A549 (cell line): ENCODE results near the gene TEDC1. TPM values are rescaled to one million over a fixed set of nuclear protein-coding genes. Genes with fewer than 3 reads are reported as not detected.
A peak's percentile ranks its signal among the peaks of the same experiment; 100 is the strongest.

ENCODE experiments used
- ATAC-seq, 2 experiments: fragments of 200-7000 bp in 1 of 2; fragments of >200 bp in 1 of 2; cut with Nextera tagmentation in 1 of 2; cut with Tn5 transposase in 1 of 2; 3 replicates each; pipeline versions ENCODE4 v1.8.0 to v1.9.1; 2018 to 2020; ENCODE audit warnings: mild to moderate bottlenecking in 1 of 2, moderate library complexity in 1 of 2
- CTCF ChIA-PET: fragments of 300-600 bp; sonication (Branson Sonifier 250); formaldehyde crosslinking; extraction: SDS; loops from one replicate; lab custom pipeline; 2021; ENCODE audit warnings: antibody characterized with exemption, inconsistent platforms; lab: Yijun Ruan, JAX
- POLR2A ChIA-PET: fragments of 350-600 bp; formaldehyde crosslinking; extraction: SDS; loops from one replicate; lab custom pipeline; 2021; ENCODE audit warnings: antibody characterized with exemption, inconsistent platforms; lab: Yijun Ruan, JAX
- DNase-seq, 2 experiments: peaks; one replicate each; pipeline versions ENCODE4 v3.0.0 to v3.0.0-alpha.2; 2011 to 2016; ENCODE audit warnings: low read depth in 1 of 2, low spot score in 1 of 2
- FAIRE-seq: peaks from 2 replicates; lab custom pipeline; 2011; peaks lifted over from hg19 to GRCh38; lab: Jason Lieb, UNC
- H3K27ac ChIP-seq, 2 experiments: fragments of >200 bp; sonication (Bioruptor Twin); formaldehyde crosslinking; 3 replicates each; pipeline ENCODE4 v1.5.1; 2016 to 2017
- H3K4me1 ChIP-seq: fragments of >200 bp; sonication (Bioruptor Twin); formaldehyde crosslinking; 3 replicates; pipeline ENCODE4 v1.6.1; 2016
- H3K4me2 ChIP-seq: fragments of >200 bp; sonication (Bioruptor Twin); formaldehyde crosslinking; 3 replicates; pipeline ENCODE4 v1.6.1; 2016
- H3K4me3 ChIP-seq: fragments of >200 bp; sonication (Bioruptor Twin); formaldehyde crosslinking; 3 replicates; pipeline ENCODE4 v1.5.1; 2016
- H3K9me3 ChIP-seq: fragments of >200 bp; sonication (Bioruptor Twin); formaldehyde crosslinking; 3 replicates; pipeline ENCODE4 v1.6.1; 2016
- BCL3 ChIP-seq: fragments of >200 bp; sonication (Bioruptor Twin); formaldehyde crosslinking; IDR thresholded peaks from 3 replicates; pipeline ENCODE4 v1.6.1; 2016
- CHD4 ChIP-seq: fragments of 200-600 bp; sonication (generic); IDR thresholded peaks from 2 replicates; pipeline ENCODE4 v1.6.1; 2016; ENCODE audit warnings: antibody characterized with exemption, mild to moderate bottlenecking, borderline replicate concordance
- EP300 ChIP-seq, 2 experiments: fragments of >200 bp; sonication (Bioruptor Twin); formaldehyde crosslinking; IDR thresholded peaks; 2 replicates in 1 of 2; 3 replicates in 1 of 2; pipeline ENCODE4 v1.6.1; 2016 to 2017
- FOSB ChIP-seq: fragments of 250-450 bp; sonication (Bioruptor Pico); IDR thresholded peaks from 2 replicates; pipeline ENCODE4 v1.5.0; 2020; ENCODE audit warnings: mild to moderate bottlenecking, moderate library complexity
- FOSL2 ChIP-seq, 2 experiments: fragments of 450-650 bp in 1 of 2; fragments of >200 bp in 1 of 2; sonication (Bioruptor Twin) in 1 of 2; formaldehyde crosslinking; IDR thresholded peaks; 2 replicates each; pipeline versions ENCODE4 v1.5.0 to v1.6.1; 2016 to 2020; ENCODE audit warnings: mild to moderate bottlenecking in 1 of 2, moderate library complexity in 1 of 2
- FOXS1 ChIP-seq: fragments of 250-450 bp; sonication (Bioruptor Pico); IDR thresholded peaks from 2 replicates; pipeline ENCODE4 v1.5.0; 2020; ENCODE audit warnings: mild to moderate bottlenecking, moderate library complexity
- HOXB13 ChIP-seq: fragments of 250-450 bp; sonication (Bioruptor Pico); IDR thresholded peaks from 2 replicates; pipeline ENCODE4 v1.5.0; 2020; ENCODE audit warnings: low read depth, mild to moderate bottlenecking, moderate library complexity
- JUN ChIP-seq, 2 experiments: fragments of >200 bp; sonication (Bioruptor Twin); formaldehyde crosslinking; IDR thresholded peaks; 2 replicates in 1 of 2; 3 replicates in 1 of 2; pipeline ENCODE4 v1.6.1; 2016 to 2017
- MAFK ChIP-seq: fragments of 450-650 bp; IDR thresholded peaks from 2 replicates; pipeline ENCODE4 v1.6.1; 2014; ENCODE audit not compliant: partially characterized antibody
- NR3C1 ChIP-seq: fragments of >200 bp; sonication (Bioruptor Twin); formaldehyde crosslinking; IDR thresholded peaks from 3 replicates; pipeline ENCODE4 v1.6.1; 2017
- POLR2A ChIP-seq: IDR thresholded peaks from 2 replicates; pipeline ENCODE4 v1.6.1; 2012; ENCODE audit warnings: mild to moderate bottlenecking, low read length
- POLR2AphosphoS2 ChIP-seq: conservative IDR thresholded peaks from 2 replicates; pipeline ENCODE4 v1.6.1; 2012; ENCODE audit warnings: low read length, improper control_type of control experiment, inconsistent platforms
- RFX5 ChIP-seq: fragments of 450-650 bp; IDR thresholded peaks from 2 replicates; pipeline ENCODE4 v1.7.1; 2014; ENCODE audit warnings: antibody characterized with exemption, mild to moderate bottlenecking, moderate library complexity
- SMC3 ChIP-seq: fragments of >200 bp; sonication (Bioruptor Twin); formaldehyde crosslinking; IDR thresholded peaks from 3 replicates; pipeline ENCODE4 v1.6.1; 2018; ENCODE audit warnings: inconsistent platforms
- ZFP36 ChIP-seq: fragments of 450-650 bp; IDR thresholded peaks from 2 replicates; pipeline ENCODE4 v1.6.1; 2014; ENCODE audit warnings: borderline replicate concordance; ENCODE audit not compliant: partially characterized antibody
- WGBS: methylation state at CpG from one replicate; pipeline ENCODE4 v1.1.6; 2017; ENCODE audit errors: missing lambda C conversion rate; 5-methylcytosine and 5-hydroxymethylcytosine counted together
- polyA plus RNA-seq, 4 experiments: library from polyadenylated mRNA; depleted of rRNA in 3 of 4; stranded (reverse); fragments of >200 nt; fragmentation: RNase III in 1 of 4; extraction: RNeasy Plus Mini Kit Qiagen cat#74134 plus additional on column Dnase treatment in 1 of 4; gene quantifications; 2 replicates in 3 of 4; 3 replicates in 1 of 4; pipeline ENCODE4 v1.2.3, GENCODE V29; 2011 to 2017
- TF ChIP-seq, protein P1 (sequence below): fragments of 150-350 bp; IDR thresholded peaks from 2 replicates; pipeline ENCODE4 v1.6.1; 2014; ENCODE audit warnings: low read depth, mild to moderate bottlenecking, low read length
- TF ChIP-seq, protein P2 (sequence below): IDR thresholded peaks from 2 replicates; pipeline ENCODE4 v1.6.1; 2012
- TF ChIP-seq, protein P3 (sequence below): IDR thresholded peaks from 2 replicates; pipeline ENCODE4 v1.6.1; 2012; ENCODE audit warnings: low read depth, borderline replicate concordance
- TF ChIP-seq, protein P4 (sequence below): fragments of >200 bp; sonication (Bioruptor Twin); formaldehyde crosslinking; IDR thresholded peaks from 2 replicates; pipeline ENCODE4 v1.6.1; 2016

TEDC1 gene
- polyA plus RNA-seq, 2 of the 4 experiments (the other 2 are of a cell fraction): 12.7 to 39.6 TPM

- WGBS: 4% methylated on average over 7 of the region's 18 CpGs
- H3K4me1 ChIP-seq: peaks cover 88% of the 10 kb centered on the region
- ATAC-seq (peak; percentile 32 to 55), DNase-seq (peak; percentile 96 to 99), FAIRE-seq (peak; percentile 77)
- H3K9me3 ChIP-seq: no peaks in the 10 kb centered on the region
- H3K4me3 ChIP-seq: peak overlapping the region; percentile 48
- peak overlapping the region; percentile 99 to 100 for H3K27ac ChIP-seq
- ChIA-PET CTCF (interaction anchor here (0.7 to 8.1 kb wide), 25 partner anchors 7 to 119 kb away, joined by 3 to 132 read pairs (median 12); partner anchors contain the start of gene TEDC1), POLR2A (interaction anchor here (0.5 to 2.7 kb wide), 8 partner anchors 8 to 85 kb away, joined by 3 to 81 read pairs (median 4); no protein-coding TSS in a partner anchor)
- peak overlapping the region; percentile 99 for H3K4me2 ChIP-seq
- peak in 1 of 2 experiments; percentile 11; a peak in 1 of 5 replicates for TF ChIP-seq JUN (IDR thresholded peaks at IDR 0.05)
- no peak for TF ChIP-seq FOSL2 (IDR thresholded peaks at IDR 0.05)
- peak; percentile 40; the same call in 1 of the 2 replicates for TF ChIP-seq FOSL2 (CRISPR knock-in tag; IDR thresholded peaks at IDR 0.05)
- TF ChIP-seq, protein P1, sequence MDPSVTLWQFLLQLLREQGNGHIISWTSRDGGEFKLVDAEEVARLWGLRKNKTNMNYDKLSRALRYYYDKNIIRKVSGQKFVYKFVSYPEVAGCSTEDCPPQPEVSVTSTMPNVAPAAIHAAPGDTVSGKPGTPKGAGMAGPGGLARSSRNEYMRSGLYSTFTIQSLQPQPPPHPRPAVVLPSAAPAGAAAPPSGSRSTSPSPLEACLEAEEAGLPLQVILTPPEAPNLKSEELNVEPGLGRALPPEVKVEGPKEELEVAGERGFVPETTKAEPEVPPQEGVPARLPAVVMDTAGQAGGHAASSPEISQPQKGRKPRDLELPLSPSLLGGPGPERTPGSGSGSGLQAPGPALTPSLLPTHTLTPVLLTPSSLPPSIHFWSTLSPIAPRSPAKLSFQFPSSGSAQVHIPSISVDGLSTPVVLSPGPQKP: no peak
- no peak for TF ChIP-seq NR3C1
- TF ChIP-seq CHD4: no peak
- TF ChIP-seq, protein P2, sequence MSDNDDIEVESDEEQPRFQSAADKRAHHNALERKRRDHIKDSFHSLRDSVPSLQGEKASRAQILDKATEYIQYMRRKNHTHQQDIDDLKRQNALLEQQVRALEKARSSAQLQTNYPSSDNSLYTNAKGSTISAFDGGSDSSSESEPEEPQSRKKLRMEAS: peak; percentile 24; the same call in 1 of the 2 replicates
- no peak for TF ChIP-seq ZFP36
- no peak for TF ChIP-seq POLR2AphosphoS2
- TF ChIP-seq HOXB13 (CRISPR knock-in tag): peak; percentile 55; the same call in 1 of the 2 replicates
- TF ChIP-seq FOXS1 (CRISPR knock-in tag): no peak
- TF ChIP-seq, protein P3, sequence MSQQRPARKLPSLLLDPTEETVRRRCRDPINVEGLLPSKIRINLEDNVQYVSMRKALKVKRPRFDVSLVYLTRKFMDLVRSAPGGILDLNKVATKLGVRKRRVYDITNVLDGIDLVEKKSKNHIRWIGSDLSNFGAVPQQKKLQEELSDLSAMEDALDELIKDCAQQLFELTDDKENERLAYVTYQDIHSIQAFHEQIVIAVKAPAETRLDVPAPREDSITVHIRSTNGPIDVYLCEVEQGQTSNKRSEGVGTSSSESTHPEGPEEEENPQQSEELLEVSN: no peak
- TF ChIP-seq, protein P4, sequence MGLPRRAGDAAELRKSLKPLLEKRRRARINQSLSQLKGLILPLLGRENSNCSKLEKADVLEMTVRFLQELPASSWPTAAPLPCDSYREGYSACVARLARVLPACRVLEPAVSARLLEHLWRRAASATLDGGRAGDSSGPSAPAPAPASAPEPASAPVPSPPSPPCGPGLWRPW: no peak
- TF ChIP-seq MAFK: no peak
- TF ChIP-seq RFX5: no peak
- TF ChIP-seq BCL3: no peak
- no peak for TF ChIP-seq SMC3
- TF ChIP-seq POLR2A: 0 out of 2 replicates have a peak, but pooled peaks have one; percentile 10
- peak in 1 of 2 experiments; percentile 22; a peak in 1 of 5 replicates for TF ChIP-seq EP300 (IDR thresholded peaks at IDR 0.05)
These were observed 9.1 kb upstream of the TEDC1 start for GRCh38 chr14:105481886-105482457.

- ATAC-seq (no peak), FAIRE-seq (no peak), DNase-seq (no peak)
- H3K4me1 ChIP-seq: peaks cover 85% of the 10 kb centered on the region
- WGBS: 68% methylated on average over 10 of the region's 18 CpGs
- H3K27ac ChIP-seq: peak overlapping the region; percentile 99 to 100
- peak overlapping the region; percentile 99 for H3K4me2 ChIP-seq
- no peak overlapping the region for H3K4me3 ChIP-seq
- CTCF ChIA-PET: interaction anchor here (0.7 to 8.1 kb wide), 17 partner anchors 7 to 112 kb away, joined by 3 to 132 read pairs (median 17); partner anchors contain the start of gene TEDC1
- POLR2A ChIA-PET: interaction anchor here (0.5 to 2.7 kb wide), 6 partner anchors 7 to 86 kb away, joined by 3 to 81 read pairs (median 4); no protein-coding TSS in a partner anchor
- H3K9me3 ChIP-seq: no peaks in the 10 kb centered on the region
- no peak for TF ChIP-seq FOSB (CRISPR knock-in tag)
- 0 out of 2 replicates have a peak, but pooled peaks have one; percentile 11 for TF ChIP-seq HOXB13 (CRISPR knock-in tag)
These were observed 8.4 kb upstream of the TEDC1 start for GRCh38 chr14:105482486-105483110.
